Measurements from ENCODE around the gene SLC16A8. TPM values are rescaled to one million over a fixed set of nuclear protein-coding genes. Genes with fewer than 3 reads are reported as not detected.

Gene SLC16A8
- total and polyA plus RNA-seq, 9 donors: 0.39 to 0.52 TPM; not detected in 7

- Histone ChIP-seq H3K27me3 (no peaks in the 10 kb centered on the region), H3K9me3 (no peaks in the 10 kb centered on the region), H3K36me3 (no peaks in the 10 kb centered on the region), H3K4me1 (ENCODE audit: insufficient read depth) (peaks cover 4% of the 10 kb centered on the region), H3K27ac (no peak overlapping the region), H3K4me3 (no peak overlapping the region)
- no peak for TF ChIP-seq POLR2A (IDR thresholded peaks at IDR 0.05)
- TF ChIP-seq EP300 (IDR thresholded peaks at IDR 0.05): no peak
- TF ChIP-seq CTCF (IDR thresholded peaks at IDR 0.05): no peak
- 47 to 54% (median 50%) methylated on average over 10 of the region's 10 CpGs for WGBS, 3 donors
- intact Hi-C loops (cut with DNase I): no loop called here
- DNase-seq: no peak
These were observed 47.5 kb downstream of the SLC16A8 start for GRCh38 chr22:38036392-38037062.

DNA sequence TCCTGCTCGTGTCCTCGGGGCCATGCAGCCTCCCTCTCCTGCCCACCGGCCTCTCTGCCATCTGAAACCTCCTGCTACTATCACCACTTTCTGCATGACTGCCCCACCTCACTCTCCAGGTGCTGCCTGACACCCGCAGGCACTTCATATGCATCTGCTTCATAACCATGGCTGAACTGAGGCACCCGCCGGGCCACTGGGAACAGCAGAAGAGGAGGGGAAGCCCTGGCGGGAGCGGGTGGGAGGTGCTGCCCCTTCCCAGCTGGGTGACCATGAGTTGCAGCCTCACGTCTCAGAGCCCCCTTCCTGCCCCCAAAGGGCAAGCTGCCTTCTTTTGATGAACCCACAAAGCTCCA lies 48.5 kb downstream of the SLC16A8 start:
- 85 to 92% (median 89%) methylated on average over 9 of the region's 9 CpGs for whole genome bisulfite sequencing, 3 donors
- H3K36me3 ChIP-seq: no peaks in the 10 kb centered on the region
- no peak overlapping the region for H3K4me3 ChIP-seq
- no peaks in the 10 kb centered on the region for H3K9me3 ChIP-seq
- DNase-seq: no peak
- H3K27ac ChIP-seq: no peak overlapping the region
- TF ChIP-seq CTCF (IDR thresholded peaks at IDR 0.05): no peak
- no peak for TF ChIP-seq EP300 (IDR thresholded peaks at IDR 0.05)
- no peak for TF ChIP-seq POLR2A (IDR thresholded peaks at IDR 0.05)
- intact Hi-C loops (cut with DNase I): no loop called here
- peaks cover 4% of the 10 kb centered on the region for H3K4me1 ChIP-seq (ENCODE audit: insufficient read depth)
- no peaks in the 10 kb centered on the region for H3K27me3 ChIP-seq

- intact Hi-C loops (cut with DNase I): no loop called here
- Histone ChIP-seq H3K27me3 (no peaks in the 10 kb centered on the region), H3K27ac (no peak overlapping the region), H3K4me1 (ENCODE audit: insufficient read depth) (peaks cover 4% of the 10 kb centered on the region), H3K36me3 (no peaks in the 10 kb centered on the region), H3K9me3 (no peaks in the 10 kb centered on the region), H3K4me3 (no peak overlapping the region)
- TF ChIP-seq EP300 (IDR thresholded peaks at IDR 0.05) (no peak), POLR2A (IDR thresholded peaks at IDR 0.05) (no peak), CTCF (IDR thresholded peaks at IDR 0.05) (no peak)
- WGBS, 3 donors: 75 to 81% (median 78%) methylated on average over 10 to 11 of the region's 11 CpGs
- no peak for DNase-seq
These were observed 49.0 kb downstream of the SLC16A8 start for GRCh38 chr22:38034884-38035529.

- H3K4me1 ChIP-seq (ENCODE audit: insufficient read depth): peaks cover 4% of the 10 kb centered on the region
- H3K36me3 ChIP-seq: no peaks in the 10 kb centered on the region
- no peaks in the 10 kb centered on the region for H3K9me3 ChIP-seq
- H3K27ac ChIP-seq: no peak overlapping the region
- intact Hi-C loops (cut with DNase I): no loop called here
- H3K27me3 ChIP-seq: no peaks in the 10 kb centered on the region
- peak; percentile 50 to 77 (median 56) for DNase-seq
- no peak overlapping the region for H3K4me3 ChIP-seq
- no peak for TF ChIP-seq EP300 (IDR thresholded peaks at IDR 0.05)
- no peak for TF ChIP-seq POLR2A (IDR thresholded peaks at IDR 0.05)
- no peak for TF ChIP-seq CTCF (IDR thresholded peaks at IDR 0.05)
- WGBS, 3 donors: 34 to 39% (median 37%) methylated on average over 15 of the region's 15 CpGs
These were observed 49.6 kb downstream of the SLC16A8 start for GRCh38 chr22:38034278-38034882.
